Putamen (tissue), 1 donor: Measurements from ENCODE around the gene EVPL.

Source experiments
- DNase-seq: peaks from one replicate; pipeline ENCODE4 v3.0.0-alpha.2; 2016; ENCODE audit warnings: low spot score

Gene EVPL

DNA sequence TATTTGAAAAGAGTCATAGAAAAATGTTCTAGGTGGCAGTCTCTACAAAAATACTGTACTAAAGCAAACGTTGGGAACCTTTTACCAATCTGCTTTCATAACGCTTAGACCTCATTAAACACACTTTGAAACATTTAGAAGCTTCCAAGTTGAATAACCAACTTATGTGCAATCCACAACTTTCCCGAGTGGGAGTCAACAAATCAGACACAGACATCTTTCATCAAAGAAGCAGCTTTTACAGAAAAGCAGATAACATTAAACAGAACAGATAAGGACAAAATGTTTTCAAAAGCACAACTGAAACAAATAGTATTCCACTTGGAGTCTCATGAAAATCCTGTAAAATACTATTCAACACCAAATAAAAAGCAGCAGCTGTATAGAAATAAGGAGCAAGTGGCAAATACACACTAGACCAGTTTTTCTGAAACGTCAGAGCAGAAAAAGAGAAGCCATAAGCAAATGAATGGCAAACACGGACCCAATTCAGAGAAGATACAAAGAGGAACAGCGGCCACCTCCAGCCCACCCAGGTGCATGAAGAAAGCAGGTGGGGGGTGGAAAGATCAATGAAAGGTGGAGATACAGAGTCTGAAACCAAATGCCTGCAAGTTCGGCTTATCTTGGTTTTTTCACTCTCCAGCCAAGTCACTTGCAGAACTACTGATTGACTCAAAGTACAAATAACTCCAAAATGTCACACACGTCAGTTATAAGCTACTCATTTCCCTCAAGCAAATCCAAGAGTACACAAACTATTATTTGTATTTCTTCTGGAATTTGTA is 67.9 kb downstream of the EVPL start:
- no peak for DNase-seq
